HEK293T (cell line): Measurements from ENCODE around the gene LRRC73.

ENCODE experiments used
- ELF4 ChIP-seq: fragments of 450-650 bp; IDR thresholded peaks from 2 replicates; pipeline ENCODE4 v1.6.1; 2017; ENCODE audit warnings: antibody characterized with exemption
- FOXA1 ChIP-seq: fragments of 450-650 bp; IDR thresholded peaks from 2 replicates; pipeline ENCODE4 v1.6.1; 2016; ENCODE audit warnings: mild to moderate bottlenecking
- PKNOX1 ChIP-seq: fragments of 450-650 bp; IDR thresholded peaks from 2 replicates; pipeline ENCODE4 v1.6.1; 2016
- SUZ12 ChIP-seq: fragments of 450-650 bp; IDR thresholded peaks from 2 replicates; pipeline ENCODE4 v1.6.1; 2016; ENCODE audit warnings: mild to moderate bottlenecking

GRCh38 chr6:43464337-43464736, 45.8 kb downstream of the LRRC73 start:
- TF ChIP-seq FOXA1 (no peak), PKNOX1 (no peak), SUZ12 (no peak), ELF4 (no peak)
